GM13976 (cell line): Measurements from ENCODE around the gene SNED1.

ENCODE experiments used
- DNase-seq: peaks from one replicate; pipeline ENCODE4 v3.0.0; 2012; ENCODE audit warnings: low spot score
- in situ Hi-C: fragments of 300-500 bp; cut with MboI; formaldehyde crosslinking; loops from one replicate; pipeline ENCODE4 v1.12.0; 2022; ENCODE audit warnings: low sequenced_read_pairs, mixed read lengths, inconsistent platforms; ENCODE audit not compliant: unreplicated experiment
- TF ChIP-seq, protein P1 (sequence below): IDR thresholded peaks from 2 replicates; pipeline ENCODE4 v1.5.1; 2012; ENCODE audit warnings: borderline replicate concordance, mild to moderate bottlenecking; ENCODE audit not compliant: insufficient read depth; ENCODE audit errors: extremely low read depth, missing control alignments, control extremely low read depth

SNED1 gene

DNA sequence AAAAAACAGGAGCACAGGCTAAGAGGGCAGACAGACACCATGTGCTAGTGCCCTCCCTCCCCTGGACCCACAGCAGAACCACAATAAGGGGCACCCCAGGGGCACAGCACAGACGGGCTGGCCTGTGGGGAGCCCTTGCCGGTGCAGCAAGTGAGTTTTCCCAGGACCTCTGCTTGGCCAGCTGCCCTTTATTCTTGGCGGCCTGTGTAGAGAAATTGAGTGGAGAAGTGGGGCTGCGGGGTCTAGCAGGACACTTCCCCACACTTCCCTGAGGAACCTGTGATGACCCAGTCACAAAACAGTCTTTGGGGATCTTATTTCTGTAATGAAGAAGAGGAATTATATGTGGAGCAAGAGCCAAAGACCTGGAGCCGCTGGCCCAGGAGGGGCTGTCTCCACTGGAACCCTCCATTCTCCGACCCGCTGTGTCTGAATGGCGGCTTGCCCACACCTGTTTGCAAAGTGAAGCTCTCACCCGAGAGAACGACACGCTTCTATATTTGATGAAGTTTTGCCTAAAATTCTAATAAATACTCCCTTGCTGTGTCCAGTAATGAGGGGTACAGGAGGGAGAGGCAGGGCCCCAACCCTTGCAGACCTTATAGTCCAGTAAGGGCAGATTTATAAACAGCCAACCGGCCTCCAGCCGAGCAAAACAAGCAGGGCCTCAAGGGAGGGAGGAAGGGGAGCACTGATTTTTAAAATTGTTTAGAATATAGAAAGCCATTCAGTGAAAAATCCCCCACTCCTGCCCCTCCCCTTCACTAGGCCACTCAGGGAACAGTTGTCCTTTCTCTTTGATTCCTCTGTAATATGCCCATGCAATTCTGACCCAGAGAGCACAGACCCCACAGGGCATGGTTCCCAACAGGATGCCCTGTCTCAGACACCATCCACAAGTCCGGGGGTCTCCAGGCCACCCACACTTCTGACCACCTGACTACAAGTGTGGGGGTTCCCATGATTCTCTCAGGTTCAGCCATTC lies 44.7 kb upstream of the SNED1 start:
- in situ Hi-C loops, result no loop called here
- TF ChIP-seq, protein P1, sequence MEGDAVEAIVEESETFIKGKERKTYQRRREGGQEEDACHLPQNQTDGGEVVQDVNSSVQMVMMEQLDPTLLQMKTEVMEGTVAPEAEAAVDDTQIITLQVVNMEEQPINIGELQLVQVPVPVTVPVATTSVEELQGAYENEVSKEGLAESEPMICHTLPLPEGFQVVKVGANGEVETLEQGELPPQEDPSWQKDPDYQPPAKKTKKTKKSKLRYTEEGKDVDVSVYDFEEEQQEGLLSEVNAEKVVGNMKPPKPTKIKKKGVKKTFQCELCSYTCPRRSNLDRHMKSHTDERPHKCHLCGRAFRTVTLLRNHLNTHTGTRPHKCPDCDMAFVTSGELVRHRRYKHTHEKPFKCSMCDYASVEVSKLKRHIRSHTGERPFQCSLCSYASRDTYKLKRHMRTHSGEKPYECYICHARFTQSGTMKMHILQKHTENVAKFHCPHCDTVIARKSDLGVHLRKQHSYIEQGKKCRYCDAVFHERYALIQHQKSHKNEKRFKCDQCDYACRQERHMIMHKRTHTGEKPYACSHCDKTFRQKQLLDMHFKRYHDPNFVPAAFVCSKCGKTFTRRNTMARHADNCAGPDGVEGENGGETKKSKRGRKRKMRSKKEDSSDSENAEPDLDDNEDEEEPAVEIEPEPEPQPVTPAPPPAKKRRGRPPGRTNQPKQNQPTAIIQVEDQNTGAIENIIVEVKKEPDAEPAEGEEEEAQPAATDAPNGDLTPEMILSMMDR, result no peak

DNA sequence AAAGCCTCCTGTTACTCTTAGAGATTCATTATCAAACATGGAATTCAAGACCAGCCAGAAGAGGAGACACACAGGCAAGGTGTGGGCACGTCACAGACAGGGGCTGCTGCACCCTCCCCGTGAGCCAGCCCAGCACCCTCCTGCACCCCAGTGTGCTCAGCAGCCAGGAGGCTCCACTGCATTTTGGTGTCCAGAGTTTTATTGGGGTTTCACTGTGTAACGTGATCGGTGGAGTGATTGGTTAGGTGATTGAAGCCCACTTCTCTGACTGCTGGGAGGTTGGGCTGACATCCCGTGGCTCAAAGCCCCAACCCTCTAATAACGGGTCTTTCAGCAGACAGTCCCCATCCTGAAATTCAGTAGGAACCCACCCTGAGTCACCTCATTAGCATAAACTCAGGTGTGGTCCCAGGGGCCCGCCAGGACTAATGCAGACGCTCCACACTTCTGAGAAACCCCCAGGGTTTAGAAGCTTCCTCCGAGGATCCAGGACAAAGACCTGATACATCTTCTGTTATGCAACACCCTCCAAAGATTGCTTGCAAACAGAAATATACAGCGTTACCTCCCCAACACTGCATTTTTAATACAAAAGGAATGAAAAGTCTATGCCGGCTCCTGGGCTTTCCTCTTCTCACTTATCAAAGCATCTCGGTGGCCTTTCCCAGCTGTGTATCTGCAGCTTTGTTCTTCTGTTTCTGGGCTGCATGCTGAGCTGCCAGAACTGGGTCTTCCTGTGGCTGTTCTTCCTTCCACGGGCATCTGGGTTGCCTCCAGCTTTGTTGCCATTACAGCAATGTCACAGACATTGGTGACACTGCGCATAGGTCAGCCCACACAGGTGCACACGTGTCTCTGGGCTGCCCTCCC lies 43.7 kb upstream of the SNED1 start:
- TF ChIP-seq, protein P1, result no peak
- DNase-seq, result no peak
- in situ Hi-C loops, result no loop called here

More for the DNA sequence above, 44.7 kb upstream of the SNED1 start:
- DNase-seq, result no peak

DNA sequence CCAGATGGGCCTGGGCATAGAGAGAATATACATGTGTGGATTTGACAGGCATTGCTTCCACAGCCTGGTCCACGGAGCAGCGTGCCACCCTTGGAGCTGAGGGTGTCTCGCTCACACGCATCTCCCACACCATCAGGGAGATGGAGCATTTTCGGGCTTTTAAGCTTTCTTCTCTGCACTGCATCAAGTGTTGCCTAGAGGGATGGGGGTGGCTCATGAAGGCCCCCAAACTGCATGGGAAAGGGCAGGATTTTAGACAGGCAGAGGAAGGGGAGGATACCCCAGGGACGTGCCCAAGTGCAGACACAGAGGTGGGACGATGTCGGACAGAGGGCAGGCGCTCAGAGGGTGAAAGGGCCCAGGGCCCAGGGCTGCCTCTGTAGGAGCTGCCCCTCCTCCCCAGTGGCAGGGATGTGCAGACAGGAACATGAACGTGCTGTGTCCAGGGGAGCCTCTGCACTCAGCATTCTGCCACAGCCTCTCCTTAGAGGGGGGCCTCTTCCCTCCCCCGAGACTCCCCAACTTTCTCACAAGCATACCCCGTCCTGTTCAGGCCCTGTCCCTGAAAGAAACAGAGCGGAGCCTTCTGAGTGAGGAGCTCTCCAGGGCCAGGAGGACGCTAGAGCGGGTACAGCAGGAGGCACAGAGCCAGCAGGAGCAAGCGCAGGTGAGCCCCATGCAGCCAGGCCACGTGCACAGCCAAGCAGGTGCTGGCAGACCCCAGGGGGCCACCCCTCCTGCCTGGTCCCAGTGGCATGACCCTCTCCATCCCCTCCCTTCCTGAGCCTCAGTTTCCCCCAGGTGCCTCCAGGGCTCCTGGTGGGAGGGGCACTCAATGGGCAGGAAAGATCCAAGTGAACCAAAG lies 42.9 kb upstream of the SNED1 start:
- TF ChIP-seq, protein P1, result no peak
- in situ Hi-C loops, result no loop called here
- DNase-seq, result no peak

DNA sequence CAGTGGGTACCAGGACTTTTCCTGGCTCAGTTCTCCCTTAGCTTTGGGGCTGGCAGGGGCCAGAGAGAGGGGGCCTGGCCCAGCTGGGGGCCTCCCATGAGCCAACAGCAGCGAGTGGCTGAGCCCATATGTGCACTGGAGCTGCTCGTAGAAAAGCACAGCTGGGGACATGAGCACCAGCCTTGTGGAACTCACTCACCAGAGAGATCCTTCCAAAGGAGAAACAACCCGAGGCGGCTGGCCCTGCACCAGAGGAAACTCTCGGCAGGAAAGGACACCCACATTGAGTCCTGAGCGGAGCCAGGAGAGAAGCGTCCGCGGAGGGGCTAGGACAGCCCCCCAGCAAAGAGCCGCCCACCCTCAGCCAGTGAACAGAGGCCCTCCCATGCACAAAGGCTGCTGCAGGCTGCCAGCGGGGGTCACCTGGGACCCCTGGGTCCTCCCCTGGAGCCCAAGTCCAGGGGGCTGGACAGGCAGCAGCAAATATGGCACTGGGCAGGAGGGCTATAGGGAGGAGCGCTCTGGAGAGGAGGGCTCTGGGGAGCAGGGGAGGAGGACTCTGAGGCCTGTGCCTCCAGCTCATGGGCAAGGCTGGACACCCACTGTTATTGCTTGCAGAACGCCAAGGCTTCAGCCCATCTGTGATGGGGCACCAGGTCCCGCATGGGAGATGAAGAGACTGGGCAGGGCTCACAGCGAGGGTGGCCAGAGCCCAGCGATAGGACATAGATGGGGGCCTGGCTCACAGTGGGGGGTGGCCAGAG lies 42.1 kb upstream of the SNED1 start:
- DNase-seq, result no peak
- in situ Hi-C loops, result no loop called here
- TF ChIP-seq, protein P1, result no peak

DNA sequence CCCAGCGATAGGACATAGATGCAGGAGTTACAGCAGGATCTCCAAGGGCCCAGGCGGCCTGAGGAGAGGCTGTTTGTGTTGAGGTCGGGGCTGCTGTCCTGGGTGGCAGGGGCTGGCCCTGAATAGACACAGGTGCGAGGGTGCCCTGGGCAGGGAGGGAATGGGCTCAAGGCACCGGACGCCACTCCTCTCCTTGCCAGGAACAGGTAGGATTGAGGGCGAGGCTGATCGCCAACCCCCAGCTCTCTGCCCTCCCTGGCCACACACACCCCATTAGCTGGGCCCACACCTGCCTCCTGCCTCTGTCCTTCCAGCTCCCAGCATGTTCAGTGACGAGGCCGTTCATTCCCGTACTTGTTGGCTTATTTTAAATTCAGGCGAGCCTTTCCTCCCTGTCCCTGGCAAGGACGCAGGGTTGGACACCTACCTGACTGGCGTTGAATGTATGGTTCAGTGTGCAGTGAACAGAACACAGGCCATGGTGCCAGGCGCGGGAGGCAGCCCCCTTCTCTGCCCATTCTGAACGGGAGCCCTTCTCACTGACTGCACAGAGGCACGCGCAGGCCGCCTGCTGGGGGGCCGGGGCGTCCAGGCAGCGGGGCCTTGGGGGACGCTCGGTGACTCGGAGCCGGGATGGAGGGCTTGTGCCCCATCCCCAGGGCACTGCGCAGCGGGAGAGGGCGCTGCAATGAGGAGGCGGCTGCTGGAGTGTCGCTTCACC lies 41.3 kb upstream of the SNED1 start:
- in situ Hi-C loops, result no loop called here
- TF ChIP-seq, protein P1, result no peak
- no peak for DNase-seq
